Astrocyte (in vitro differentiated cells and primary cell): ENCODE data around the gene CENPU. TPM values are rescaled to one million over a fixed set of nuclear protein-coding genes. Genes with fewer than 3 reads are reported as not detected.

ENCODE experiments used
- DNase-seq: peaks from one replicate; pipeline ENCODE4 v3.0.0-alpha.2; 2010; ENCODE audit warnings: low read depth
- FAIRE-seq: peaks from 2 replicates; lab custom pipeline; 2011; peaks lifted over from hg19 to GRCh38; lab: Jason Lieb, UNC
- H2AFZ ChIP-seq: 2 replicates; pipeline ENCODE4 v1.6.0; 2012; ENCODE audit warnings: low read depth, low read length, inconsistent platforms
- H3K27ac ChIP-seq: 2 replicates; pipeline ENCODE4 v1.5.1; 2011; ENCODE audit warnings: low read depth, low read length, inconsistent platforms
- H3K27me3 ChIP-seq: 2 replicates; pipeline ENCODE4 v1.6.0; 2011; ENCODE audit warnings: low read length, inconsistent platforms; ENCODE audit not compliant: insufficient read depth
- H3K36me3 ChIP-seq: 2 replicates; pipeline ENCODE4 v1.5.1; 2011; ENCODE audit warnings: low read length, inconsistent platforms; ENCODE audit not compliant: insufficient read depth
- H3K4me1 ChIP-seq: 2 replicates; pipeline ENCODE4 v1.5.1; 2011; ENCODE audit warnings: low read length, inconsistent platforms; ENCODE audit not compliant: insufficient read depth
- H3K4me2 ChIP-seq: 2 replicates; pipeline ENCODE4 v1.6.0; 2012; ENCODE audit warnings: low read length, inconsistent platforms
- H3K4me3 ChIP-seq: 2 replicates; pipeline ENCODE4 v1.5.1; 2011; ENCODE audit warnings: low read depth, mild to moderate bottlenecking, low read length, inconsistent platforms; ENCODE audit not compliant: insufficient read depth
- H3K79me2 ChIP-seq: 2 replicates; pipeline ENCODE4 v1.6.0; 2012; ENCODE audit warnings: mild to moderate bottlenecking, low read length, inconsistent platforms; ENCODE audit not compliant: insufficient read depth
- H3K9ac ChIP-seq: 2 replicates; pipeline ENCODE4 v1.6.0; 2012; ENCODE audit warnings: mild to moderate bottlenecking, low read length, inconsistent platforms
- H3K9me3 ChIP-seq: 2 replicates; pipeline ENCODE4 v1.5.1; 2012; ENCODE audit warnings: low read depth, mild to moderate bottlenecking, low read length, inconsistent platforms; ENCODE audit not compliant: insufficient read depth
- H4K20me1 ChIP-seq: 2 replicates; pipeline ENCODE4 v1.6.0; 2012; ENCODE audit warnings: low read length, inconsistent platforms; ENCODE audit not compliant: insufficient read depth
- H3K27ac Mint-ChIP-seq: one replicate; pipeline ENCODE4 v1.8.0; 2021; ENCODE audit warnings: mild to moderate bottlenecking, mixed read lengths; ENCODE audit not compliant: unreplicated experiment
- H3K27me3 Mint-ChIP-seq: one replicate; pipeline ENCODE4 v1.8.0; 2021; ENCODE audit warnings: low read depth, mixed read lengths; ENCODE audit not compliant: unreplicated experiment
- H3K36me3 Mint-ChIP-seq: one replicate; pipeline ENCODE4 v1.8.0; 2021; ENCODE audit warnings: low read depth, mixed read lengths; ENCODE audit not compliant: unreplicated experiment
- H3K4me1 Mint-ChIP-seq: one replicate; pipeline ENCODE4 v1.8.0; 2021; ENCODE audit warnings: low read depth, mixed read lengths; ENCODE audit not compliant: unreplicated experiment
- H3K4me3 Mint-ChIP-seq: one replicate; pipeline ENCODE4 v1.8.0; 2021; ENCODE audit warnings: mild to moderate bottlenecking, moderate library complexity, mixed read lengths; ENCODE audit not compliant: unreplicated experiment
- H3K9me3 Mint-ChIP-seq: one replicate; pipeline ENCODE4 v1.8.0; 2021; ENCODE audit warnings: mild to moderate bottlenecking, mixed read lengths; ENCODE audit not compliant: unreplicated experiment
- CTCF ChIP-seq: IDR thresholded peaks from 2 replicates; pipeline ENCODE4 v1.5.1; 2011; ENCODE audit warnings: low read depth, mild to moderate bottlenecking, inconsistent platforms, low read length, moderate library complexity; ENCODE audit not compliant: insufficient read depth
- EZH2 ChIP-seq: IDR thresholded peaks from 2 replicates; pipeline ENCODE4 v1.6.1; 2012; ENCODE audit warnings: mild to moderate bottlenecking, low read length, inconsistent platforms; ENCODE audit not compliant: insufficient read depth
- total RNA-seq: library from RNA; stranded (reverse); gene quantifications from 2 replicates; pipeline ENCODE4 v1.2.1, GENCODE V29; 2021

CENPU gene
- total RNA-seq, 1 donor from 2014 or later = 6.0 TPM

- Histone ChIP-seq H3K9ac (no peak overlapping the region), H3K27me3 (no peaks in the 10 kb centered on the region), H3K9me3 (no peaks in the 10 kb centered on the region), H3K4me2 (no peak overlapping the region), H2AFZ (no peak overlapping the region), H3K27ac (no peak overlapping the region), H3K4me1 (peaks cover 6% of the 10 kb centered on the region), H3K79me2 (no peaks in the 10 kb centered on the region), H4K20me1 (no peaks in the 10 kb centered on the region), H3K36me3 (no peaks in the 10 kb centered on the region), H3K4me3 (no peak overlapping the region)
- Mint-ChIP-seq H3K36me3 (peaks cover 7% of the 10 kb centered on the region), H3K9me3 (no peaks in the 10 kb centered on the region), H3K4me3 (no peak overlapping the region), H3K27ac (no peak overlapping the region), H3K27me3 (no peaks in the 10 kb centered on the region), H3K4me1 (no peaks in the 10 kb centered on the region)
- DNase-seq (no peak), FAIRE-seq (no peak)
- TF ChIP-seq EZH2 = no peak
- no peak for TF ChIP-seq CTCF
Measured at GRCh38 chr4:184671101-184671500, 62.8 kb downstream of the CENPU start.

DNA sequence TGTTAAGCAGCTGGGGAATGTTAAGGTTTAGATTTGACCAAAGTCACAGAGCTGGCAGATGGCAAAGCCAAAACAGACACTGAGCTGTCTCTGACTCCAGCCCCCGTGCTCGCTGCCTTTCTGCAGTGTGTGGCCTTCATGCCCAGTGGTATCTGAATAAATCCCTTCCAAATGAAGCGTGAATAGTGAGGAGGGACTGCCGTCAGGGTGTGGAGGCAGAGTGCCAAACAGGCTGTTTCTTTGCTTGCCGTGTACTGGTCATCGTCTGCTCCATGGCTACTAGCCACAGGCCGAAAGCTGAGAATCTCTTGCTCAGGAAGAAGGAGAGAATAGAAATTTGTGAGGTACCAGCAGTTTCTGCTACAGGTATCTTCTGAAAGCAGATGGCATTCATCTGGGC, 64.6 kb downstream of the CENPU start:
- Histone ChIP-seq H3K27ac (no peak overlapping the region), H3K9me3 (no peaks in the 10 kb centered on the region), H3K4me3 (no peak overlapping the region), H2AFZ (peak overlapping the region; percentile 9), H3K27me3 (no peaks in the 10 kb centered on the region), H3K79me2 (no peaks in the 10 kb centered on the region), H3K36me3 (no peaks in the 10 kb centered on the region), H3K4me2 (peak overlapping the region; percentile 55), H3K4me1 (peaks cover 6% of the 10 kb centered on the region), H3K9ac (no peak overlapping the region), H4K20me1 (no peaks in the 10 kb centered on the region)
- Mint-ChIP-seq H3K9me3 (no peaks in the 10 kb centered on the region), H3K4me3 (no peak overlapping the region), H3K4me1 (no peaks in the 10 kb centered on the region), H3K36me3 (peaks cover 9% of the 10 kb centered on the region), H3K27ac (no peak overlapping the region), H3K27me3 (no peaks in the 10 kb centered on the region)
- FAIRE-seq (no peak), DNase-seq (peak; percentile 38)
- TF ChIP-seq EZH2 = no peak
- no peak for TF ChIP-seq CTCF

DNA sequence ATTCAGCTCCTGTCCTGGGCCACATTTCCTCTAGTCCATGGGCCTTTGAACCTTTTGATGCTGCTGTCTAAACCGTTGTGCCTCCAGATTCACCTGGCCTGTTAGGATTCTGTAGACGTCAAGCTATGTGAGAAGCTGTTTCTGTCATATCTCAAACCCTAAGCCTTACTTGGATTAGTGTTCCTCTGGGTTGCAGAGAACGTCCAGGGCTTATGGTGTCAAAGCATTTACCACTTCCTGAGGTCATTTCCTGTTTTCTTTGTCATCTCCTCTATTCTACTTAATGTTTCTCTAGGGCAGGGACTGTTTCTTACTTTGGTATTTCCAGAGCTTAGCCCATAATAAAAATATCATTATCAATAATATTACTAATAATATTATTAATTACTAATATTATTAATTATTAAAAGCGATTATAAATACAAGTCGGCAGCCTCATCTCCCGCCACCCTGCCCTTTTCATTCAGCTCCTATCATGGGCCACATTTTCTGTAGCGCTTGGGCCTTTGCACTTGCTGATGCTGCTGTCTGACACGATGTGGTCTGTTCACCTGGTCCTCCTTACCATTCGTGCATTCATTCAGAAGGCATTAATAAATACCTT, 65.3 kb downstream of the CENPU start:
- no peak for FAIRE-seq
- no peak overlapping the region for H3K27ac Mint-ChIP-seq

More for the DNA sequence above, 65.3 kb downstream of the CENPU start:
- Histone ChIP-seq H3K27ac (no peak overlapping the region), H3K9me3 (no peaks in the 10 kb centered on the region), H3K9ac (no peak overlapping the region), H3K27me3 (no peaks in the 10 kb centered on the region), H3K36me3 (no peaks in the 10 kb centered on the region), H3K79me2 (no peaks in the 10 kb centered on the region), H3K4me2 (peak overlapping the region; percentile 55), H3K4me1 (peaks cover 6% of the 10 kb centered on the region), H2AFZ (no peak overlapping the region), H3K4me3 (no peak overlapping the region), H4K20me1 (no peaks in the 10 kb centered on the region)
- no peak for DNase-seq
- Mint-ChIP-seq H3K27me3 (no peaks in the 10 kb centered on the region), H3K4me1 (no peaks in the 10 kb centered on the region), H3K36me3 (peaks cover 9% of the 10 kb centered on the region), H3K9me3 (no peaks in the 10 kb centered on the region), H3K4me3 (no peak overlapping the region)
- TF ChIP-seq CTCF = no peak
- no peak for TF ChIP-seq EZH2
